Astrocyte (in vitro differentiated cells and primary cell): ENCODE measurements around the gene ZBTB39.

Source experiments
- CTCF ChIP-seq: IDR thresholded peaks from 2 replicates; pipeline ENCODE4 v1.5.1; 2011; ENCODE audit warnings: low read depth, mild to moderate bottlenecking, inconsistent platforms, low read length, moderate library complexity; ENCODE audit not compliant: insufficient read depth
- EZH2 ChIP-seq: IDR thresholded peaks from 2 replicates; pipeline ENCODE4 v1.6.1; 2012; ENCODE audit warnings: mild to moderate bottlenecking, low read length, inconsistent platforms; ENCODE audit not compliant: insufficient read depth

- TF ChIP-seq CTCF (no peak), EZH2 (no peak)
Measured at GRCh38 chr12:56951582-56952339, 54.6 kb downstream of the ZBTB39 start.
